Measurements from ENCODE around the gene ZNF438. TPM values are rescaled to one million over a fixed set of nuclear protein-coding genes. Genes with fewer than 3 reads are reported as not detected.
"Not testable (repeated sequence)": the region's sequence is repeated elsewhere in the genome, so short reads cannot be mapped to it uniquely, and the experiment has no call there.

Gene ZNF438
- total RNA-seq, 2 donors from 2014 or later, result 1.9 TPM

- Mint-ChIP-seq H3K27ac (no peak overlapping the region), H3K27me3 (peaks cover 0 to 3% of the 10 kb centered on the region in 2 donors), H3K9me3 (no peaks in the 10 kb centered on the region), H3K36me3 (no peaks in the 10 kb centered on the region), H3K4me3 (no peak overlapping the region), H3K4me1 (ENCODE audit: low read depth in 2 of 2) (peaks cover 3 to 4% of the 10 kb centered on the region in 2 donors)
- ATAC-seq (no peak), DNase-seq (ENCODE audit: low spot score) (no peak)
Measured at GRCh38 chr10:31034098-31034909, 2.6 kb upstream of the ZNF438 start.

GRCh38 chr10:31033147-31033546 lies 1.5 kb upstream of the ZNF438 start:
- Mint-ChIP-seq H3K36me3 (no peaks in the 10 kb centered on the region), H3K4me3 (peak overlapping the region; percentile 90), H3K9me3 (no peaks in the 10 kb centered on the region), H3K27me3 (peaks cover 0 to 3% of the 10 kb centered on the region in 2 donors), H3K4me1 (ENCODE audit: low read depth in 2 of 2) (peaks cover 4 to 6% of the 10 kb centered on the region in 2 donors), H3K27ac (peak overlapping the region; percentile 87 to 89)
- ATAC-seq, result no peak
- no peak for DNase-seq (ENCODE audit: low spot score)

- DNase-seq (ENCODE audit: low spot score) (peak; percentile 92), ATAC-seq (peak; percentile 93 to 94)
- Mint-ChIP-seq H3K9me3 (no peaks in the 10 kb centered on the region), H3K4me1 (ENCODE audit: low read depth in 2 of 2) (peaks cover 4 to 6% of the 10 kb centered on the region in 2 donors), H3K4me3 (peak overlapping the region; percentile 90), H3K27ac (peak overlapping the region; percentile 87 to 89), H3K36me3 (no peaks in the 10 kb centered on the region), H3K27me3 (peaks cover 0 to 3% of the 10 kb centered on the region in 2 donors)
Measured at GRCh38 chr10:31032258-31033132, 830 bp upstream of the ZNF438 start.

- Mint-ChIP-seq H3K27me3 (peaks cover 0 to 3% of the 10 kb centered on the region in 2 donors), H3K4me1 (ENCODE audit: low read depth in 2 of 2) (peaks cover 4 to 6% of the 10 kb centered on the region in 2 donors), H3K27ac (peak overlapping the region; percentile 87 to 89), H3K4me3 (peak overlapping the region; percentile 90), H3K36me3 (no peaks in the 10 kb centered on the region), H3K9me3 (no peaks in the 10 kb centered on the region)
- ATAC-seq (no peak), DNase-seq (ENCODE audit: low spot score) (no peak)
Measured at GRCh38 chr10:31031205-31031557, 484 bp downstream of the ZNF438 start.

GRCh38 chr10:31030800-31031199 lies 865 bp downstream of the ZNF438 start:
- H3K27me3 Mint-ChIP-seq, result peaks cover 0 to 3% of the 10 kb centered on the region in 2 donors
- peaks cover 4 to 6% of the 10 kb centered on the region in 2 donors for H3K4me1 Mint-ChIP-seq (ENCODE audit: low read depth in 2 of 2)
- no peak for DNase-seq (ENCODE audit: low spot score)
- peak overlapping the region; percentile 90 for H3K4me3 Mint-ChIP-seq
- H3K9me3 Mint-ChIP-seq, result no peaks in the 10 kb centered on the region
- no peaks in the 10 kb centered on the region for H3K36me3 Mint-ChIP-seq
- H3K27ac Mint-ChIP-seq, result peak overlapping the region in 1 of 2 donors; percentile 89
- no peak for ATAC-seq

- Mint-ChIP-seq H3K4me3 (no peak overlapping the region), H3K36me3 (no peaks in the 10 kb centered on the region), H3K9me3 (no peaks in the 10 kb centered on the region), H3K27me3 (peaks cover 0 to 3% of the 10 kb centered on the region in 2 donors), H3K27ac (no peak overlapping the region), H3K4me1 (ENCODE audit: low read depth in 2 of 2) (peaks cover 4 to 6% of the 10 kb centered on the region in 2 donors)
- no peak for DNase-seq (ENCODE audit: low spot score)
- no peak for ATAC-seq
Measured at GRCh38 chr10:31030260-31030659, 1.4 kb downstream of the ZNF438 start.

GRCh38 chr10:31028081-31028480 lies 3.6 kb downstream of the ZNF438 start:
- ATAC-seq (no peak), DNase-seq (ENCODE audit: low spot score) (no peak)
- H3K27me3 Mint-ChIP-seq, result peaks cover 0 to 3% of the 10 kb centered on the region in 2 donors
- no peak overlapping the region for H3K4me3 Mint-ChIP-seq
- H3K27ac Mint-ChIP-seq, result no peak overlapping the region
- no peaks in the 10 kb centered on the region for H3K36me3 Mint-ChIP-seq
- no peaks in the 10 kb centered on the region for H3K9me3 Mint-ChIP-seq
- peaks cover 4 to 6% of the 10 kb centered on the region in 2 donors for H3K4me1 Mint-ChIP-seq (ENCODE audit: low read depth in 2 of 2)

- not testable (repeated sequence) for ATAC-seq; H3K27ac Mint-ChIP-seq; H3K27me3 Mint-ChIP-seq; H3K4me3 Mint-ChIP-seq; H3K9me3 Mint-ChIP-seq; H3K4me1 Mint-ChIP-seq (ENCODE audit: low read depth in 2 of 2); H3K36me3 Mint-ChIP-seq; DNase-seq (ENCODE audit: low spot score)
Measured at GRCh38 chr10:31026279-31026678, 5.4 kb downstream of the ZNF438 start.

- H3K27me3 Mint-ChIP-seq, result peaks cover 0 to 3% of the 10 kb centered on the region in 2 donors
- H3K27ac Mint-ChIP-seq, result no peak overlapping the region
- H3K4me1 Mint-ChIP-seq (ENCODE audit: low read depth in 2 of 2), result peaks cover 4 to 6% of the 10 kb centered on the region in 2 donors
- ATAC-seq, result no peak
- no peak for DNase-seq (ENCODE audit: low spot score)
- H3K36me3 Mint-ChIP-seq, result no peaks in the 10 kb centered on the region
- no peaks in the 10 kb centered on the region for H3K9me3 Mint-ChIP-seq
- H3K4me3 Mint-ChIP-seq, result no peak overlapping the region
Measured at GRCh38 chr10:31025142-31025541, 6.5 kb downstream of the ZNF438 start.

- Mint-ChIP-seq H3K4me1 (ENCODE audit: low read depth in 2 of 2) (no peaks in the 10 kb centered on the region), H3K4me3 (no peak overlapping the region), H3K36me3 (no peaks in the 10 kb centered on the region), H3K27me3 (no peaks in the 10 kb centered on the region), H3K9me3 (no peaks in the 10 kb centered on the region), H3K27ac (no peak overlapping the region)
- DNase-seq (ENCODE audit: low spot score), result no peak
- ATAC-seq, result no peak
Measured at GRCh38 chr10:31023558-31023957, 8.1 kb downstream of the ZNF438 start.

- DNase-seq (ENCODE audit: low spot score) (no peak), ATAC-seq (no peak)
- H3K27ac Mint-ChIP-seq, result no peak overlapping the region
- no peaks in the 10 kb centered on the region for H3K27me3 Mint-ChIP-seq
- no peak overlapping the region for H3K4me3 Mint-ChIP-seq
- no peaks in the 10 kb centered on the region for H3K36me3 Mint-ChIP-seq
- H3K4me1 Mint-ChIP-seq (ENCODE audit: low read depth in 2 of 2), result no peaks in the 10 kb centered on the region
- no peaks in the 10 kb centered on the region for H3K9me3 Mint-ChIP-seq
Measured at GRCh38 chr10:31020209-31020608, 11.5 kb downstream of the ZNF438 start.

- H3K36me3 Mint-ChIP-seq, result no peaks in the 10 kb centered on the region
- ATAC-seq, result no peak
Measured at GRCh38 chr10:31018962-31019361, 12.7 kb downstream of the ZNF438 start.

GRCh38 chr10:31018356-31018750 lies 13.3 kb downstream of the ZNF438 start:
- Mint-ChIP-seq H3K27me3 (no peaks in the 10 kb centered on the region), H3K4me3 (no peak overlapping the region), H3K9me3 (no peaks in the 10 kb centered on the region), H3K4me1 (ENCODE audit: low read depth in 2 of 2) (no peaks in the 10 kb centered on the region), H3K36me3 (no peaks in the 10 kb centered on the region), H3K27ac (no peak overlapping the region)
- ATAC-seq (no peak), DNase-seq (ENCODE audit: low spot score) (no peak)

More at GRCh38 chr10:31018962-31019361, 12.7 kb downstream of the ZNF438 start:
- no peak for DNase-seq (ENCODE audit: low spot score)
- Mint-ChIP-seq H3K4me1 (ENCODE audit: low read depth in 2 of 2) (no peaks in the 10 kb centered on the region), H3K4me3 (no peak overlapping the region), H3K9me3 (no peaks in the 10 kb centered on the region), H3K27ac (no peak overlapping the region), H3K27me3 (no peaks in the 10 kb centered on the region)
